HepG2 (cell line): ENCODE results near the gene SPATA13.

Experiments used
- CTCF ChIP-seq: sonication (generic); formaldehyde crosslinking; IDR thresholded peaks from 2 replicates; pipeline ENCODE4 v1.5.0; 2020; ENCODE audit warnings: mild to moderate bottlenecking, missing genetic modification reagents, moderate library complexity
- JUN ChIP-seq: sonication (generic); formaldehyde crosslinking; IDR thresholded peaks from 2 replicates; pipeline ENCODE4 v1.4.0; 2020; ENCODE audit warnings: mild to moderate bottlenecking, missing genetic modification reagents
- MBNL3 ChIP-seq: fragments of 250-450 bp; sonication (Bioruptor Pico); conservative IDR thresholded peaks from 2 replicates; pipeline ENCODE4 v1.8.0; 2022; ENCODE audit warnings: mild to moderate bottlenecking, inconsistent platforms
- POLR2AphosphoS5 ChIP-seq: IDR thresholded peaks from 2 replicates; pipeline ENCODE4 v1.6.1; 2012; ENCODE audit warnings: low read depth, low read length
- RAD21 ChIP-seq: fragments of 450-650 bp; formaldehyde crosslinking; IDR thresholded peaks from 2 replicates; pipeline ENCODE4 v1.5.0; 2020; ENCODE audit warnings: mild to moderate bottlenecking
- ZFP36 ChIP-seq: fragments of 150-350 bp; IDR thresholded peaks from 2 replicates; pipeline ENCODE4 v1.6.1; 2018; ENCODE audit warnings: borderline replicate concordance, low read length, low read depth; ENCODE audit not compliant: partially characterized antibody

- TF ChIP-seq RAD21 (CRISPR knock-in tag) (no peak), CTCF (CRISPR knock-in tag) (no peak), MBNL3 (CRISPR knock-in tag) (no peak), JUN (CRISPR knock-in tag) (no peak), POLR2AphosphoS5 (no peak), ZFP36 (no peak)
Observed at GRCh38 chr13:24226762-24227161, 66.2 kb downstream of the SPATA13 start.
